ENCODE results near the gene KCNJ4.

The KCNJ4 gene

DNA sequence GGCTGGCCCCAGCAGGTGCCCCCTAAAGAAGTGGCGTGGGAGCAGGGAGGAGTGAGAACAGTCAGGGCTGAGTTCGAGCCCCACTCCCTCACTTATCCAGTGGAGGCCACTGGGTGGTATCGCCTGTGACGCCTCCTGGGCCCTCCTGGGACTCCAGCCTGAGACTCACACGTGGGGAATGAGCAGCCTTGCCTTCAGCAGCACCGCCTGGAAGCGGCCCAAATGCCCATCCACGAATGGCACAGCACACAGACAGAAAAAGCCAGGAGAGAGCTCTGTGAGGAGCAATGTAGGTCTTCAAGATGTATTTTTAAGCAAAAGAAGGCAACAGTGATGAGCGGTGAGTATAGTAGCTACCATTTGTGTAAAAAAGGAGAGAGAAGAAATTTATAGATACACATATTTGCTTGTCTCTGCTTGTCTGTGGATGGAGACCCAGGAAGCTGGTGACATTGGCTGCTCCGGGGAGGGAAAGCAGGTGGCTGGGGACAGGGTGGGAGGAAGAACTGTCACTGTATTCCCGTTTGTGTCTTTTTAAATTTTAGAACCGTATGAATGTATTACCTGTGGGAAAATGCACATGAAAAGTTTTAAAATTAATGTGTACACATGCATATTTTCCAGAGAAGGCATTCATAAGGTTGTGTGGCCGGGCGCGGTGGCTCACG is 13.2 kb downstream of the KCNJ4 start:
- no peak for DNase-seq (ENCODE audit: low spot score)
- in situ Hi-C loops (cut with MboI; ENCODE audit: low pct_unique_long_range_greater_than_20kb, low sequenced_read_pairs, unreplicated experiment): no loop called here
- TF ChIP-seq, protein P1, sequence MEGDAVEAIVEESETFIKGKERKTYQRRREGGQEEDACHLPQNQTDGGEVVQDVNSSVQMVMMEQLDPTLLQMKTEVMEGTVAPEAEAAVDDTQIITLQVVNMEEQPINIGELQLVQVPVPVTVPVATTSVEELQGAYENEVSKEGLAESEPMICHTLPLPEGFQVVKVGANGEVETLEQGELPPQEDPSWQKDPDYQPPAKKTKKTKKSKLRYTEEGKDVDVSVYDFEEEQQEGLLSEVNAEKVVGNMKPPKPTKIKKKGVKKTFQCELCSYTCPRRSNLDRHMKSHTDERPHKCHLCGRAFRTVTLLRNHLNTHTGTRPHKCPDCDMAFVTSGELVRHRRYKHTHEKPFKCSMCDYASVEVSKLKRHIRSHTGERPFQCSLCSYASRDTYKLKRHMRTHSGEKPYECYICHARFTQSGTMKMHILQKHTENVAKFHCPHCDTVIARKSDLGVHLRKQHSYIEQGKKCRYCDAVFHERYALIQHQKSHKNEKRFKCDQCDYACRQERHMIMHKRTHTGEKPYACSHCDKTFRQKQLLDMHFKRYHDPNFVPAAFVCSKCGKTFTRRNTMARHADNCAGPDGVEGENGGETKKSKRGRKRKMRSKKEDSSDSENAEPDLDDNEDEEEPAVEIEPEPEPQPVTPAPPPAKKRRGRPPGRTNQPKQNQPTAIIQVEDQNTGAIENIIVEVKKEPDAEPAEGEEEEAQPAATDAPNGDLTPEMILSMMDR (IDR thresholded peaks at IDR 0.05; ENCODE audit: extremely low read depth, insufficient read depth, missing control alignments): no peak

DNA sequence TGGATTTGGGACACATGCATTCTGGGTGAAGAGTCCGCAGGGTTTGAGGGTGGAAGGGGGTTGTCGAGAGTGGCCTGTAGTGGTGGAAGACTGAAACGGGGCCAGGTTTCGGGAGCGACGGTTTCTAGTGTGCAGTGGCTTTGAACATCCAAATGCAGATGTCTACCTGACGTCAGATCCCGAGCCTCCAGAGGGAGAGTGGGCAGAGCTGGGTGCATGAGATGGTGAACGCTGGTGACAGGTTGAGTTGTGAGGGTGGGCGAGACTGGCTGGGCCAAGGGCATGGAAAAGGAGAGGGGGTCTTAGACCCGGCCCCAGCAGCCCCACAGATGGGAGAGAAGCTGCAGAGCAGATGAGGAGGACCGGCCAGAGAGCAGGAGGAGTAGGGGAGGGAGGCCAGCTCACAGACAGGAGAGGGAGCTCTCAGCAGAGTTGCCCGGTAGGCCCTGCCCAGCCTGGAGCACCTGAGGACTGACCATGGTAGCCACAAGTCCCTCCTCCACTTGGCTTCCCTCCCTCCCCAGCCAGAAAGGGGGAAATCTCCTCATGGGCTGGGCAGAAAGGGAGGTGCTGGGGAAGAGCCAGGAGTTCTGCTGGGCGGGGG is 14.2 kb downstream of the KCNJ4 start:
- in situ Hi-C loops (cut with MboI; ENCODE audit: low pct_unique_long_range_greater_than_20kb, low sequenced_read_pairs, unreplicated experiment): no loop called here
- DNase-seq (ENCODE audit: low spot score): no peak
- TF ChIP-seq, protein P1 (IDR thresholded peaks at IDR 0.05; ENCODE audit: extremely low read depth, insufficient read depth, missing control alignments): no peak

DNA sequence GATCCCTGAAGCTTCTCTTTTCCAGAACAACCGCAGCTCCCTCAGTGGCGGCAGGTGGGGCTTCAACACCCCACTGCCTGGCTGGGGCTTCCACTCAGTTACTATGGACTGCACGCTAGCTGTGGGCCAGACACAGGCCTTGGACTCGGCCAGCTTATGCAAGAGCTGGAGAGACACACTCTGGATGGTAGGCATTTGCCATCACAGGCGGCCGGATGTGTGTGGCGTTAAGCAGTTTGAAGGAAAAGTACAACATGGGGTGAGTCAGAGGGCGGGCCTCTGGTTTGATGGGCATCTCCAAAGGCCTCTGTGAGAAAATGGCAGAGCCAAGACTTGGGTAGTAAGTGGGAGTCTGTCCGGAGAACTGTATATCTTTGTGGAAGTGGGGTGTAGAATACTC is 17.6 kb downstream of the KCNJ4 start:
- DNase-seq (ENCODE audit: low spot score): no peak
- in situ Hi-C loops (cut with MboI; ENCODE audit: low pct_unique_long_range_greater_than_20kb, low sequenced_read_pairs, unreplicated experiment): no loop called here

DNA sequence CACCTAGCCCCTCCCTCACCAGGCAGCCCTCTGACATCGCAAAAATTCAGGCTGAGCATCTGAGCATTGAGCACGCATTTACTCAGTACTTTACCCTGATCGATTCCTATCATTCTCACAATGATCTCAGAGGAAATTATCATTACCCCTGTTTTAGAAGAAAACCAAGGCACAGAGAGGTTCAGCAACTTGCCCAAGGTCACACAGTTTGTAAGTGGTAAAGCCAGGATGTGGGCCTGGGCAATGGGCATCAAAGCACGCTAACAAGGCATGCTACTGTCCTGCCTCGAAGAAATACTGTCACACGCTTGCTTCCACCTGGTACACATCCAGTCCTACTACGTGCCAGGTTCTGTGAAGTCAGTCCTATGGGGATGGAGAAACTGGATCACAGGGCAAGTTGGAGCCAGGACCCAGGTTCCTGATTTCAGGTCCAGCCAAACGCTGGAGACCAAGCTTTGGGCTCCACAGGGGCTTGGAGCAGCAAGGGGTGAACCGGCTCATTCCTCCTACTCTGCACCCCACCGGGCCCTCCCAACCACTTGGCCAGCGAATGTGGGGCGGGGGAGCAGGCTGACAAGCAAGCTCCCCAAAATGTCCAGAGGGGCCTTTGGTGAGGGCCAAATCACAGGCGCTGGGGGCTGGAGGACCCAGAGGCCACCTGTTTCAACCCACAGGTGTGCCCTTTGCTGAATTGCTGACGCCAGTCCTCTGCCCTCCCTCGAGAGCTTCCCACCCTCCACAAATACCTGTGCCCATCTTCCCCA is 18.2 kb downstream of the KCNJ4 start:
- no peak for DNase-seq (ENCODE audit: low spot score)
- TF ChIP-seq, protein P1 (IDR thresholded peaks at IDR 0.05; ENCODE audit: extremely low read depth, insufficient read depth, missing control alignments): no peak
- in situ Hi-C loops (cut with MboI; ENCODE audit: low pct_unique_long_range_greater_than_20kb, low sequenced_read_pairs, unreplicated experiment): no loop called here

More for the DNA sequence above, 17.6 kb downstream of the KCNJ4 start:
- TF ChIP-seq, protein P1 (IDR thresholded peaks at IDR 0.05; ENCODE audit: extremely low read depth, insufficient read depth, missing control alignments): no peak

DNA sequence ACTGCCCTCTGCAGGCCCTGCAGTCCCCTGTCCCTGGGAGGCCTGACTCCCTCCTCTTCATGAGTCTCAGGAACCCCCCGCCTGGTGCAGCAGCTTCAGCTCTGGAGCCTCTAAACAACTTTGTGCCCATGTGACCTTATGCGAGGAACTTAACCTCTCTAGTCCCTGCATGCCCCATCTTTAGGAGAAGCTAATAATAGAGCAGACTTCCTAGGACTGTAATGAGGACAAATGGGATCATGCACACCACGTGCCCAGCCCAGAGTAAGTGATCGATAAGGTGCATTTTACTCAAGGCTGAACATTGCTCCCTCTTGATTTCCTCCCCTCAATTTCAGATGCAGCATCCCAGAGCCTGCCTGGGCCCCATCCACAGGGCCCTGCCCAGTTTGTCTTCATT is 19.0 kb downstream of the KCNJ4 start:
- in situ Hi-C loops (cut with MboI; ENCODE audit: low pct_unique_long_range_greater_than_20kb, low sequenced_read_pairs, unreplicated experiment): no loop called here
- no peak for DNase-seq (ENCODE audit: low spot score)
- TF ChIP-seq, protein P1 (IDR thresholded peaks at IDR 0.05; ENCODE audit: extremely low read depth, insufficient read depth, missing control alignments): no peak

DNA sequence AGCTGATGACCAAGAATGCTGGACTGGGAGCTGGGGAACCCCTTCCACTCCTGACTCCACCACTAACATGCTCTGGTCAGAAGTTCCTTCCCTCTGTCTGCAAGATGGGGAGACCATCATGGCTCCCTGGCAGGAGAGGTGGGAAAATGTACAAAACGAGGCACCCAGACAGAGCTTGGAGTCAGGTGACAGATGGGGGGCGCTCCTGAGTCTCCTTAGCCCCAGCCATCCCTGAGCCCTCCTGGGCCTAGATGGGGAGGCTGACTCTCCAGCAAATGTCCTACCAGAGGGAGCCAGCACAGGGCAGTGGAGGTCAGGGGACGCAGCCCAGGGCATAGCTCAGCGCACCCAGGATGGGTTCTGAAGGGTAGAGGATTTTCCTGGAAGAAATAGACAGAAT is 20.0 kb downstream of the KCNJ4 start:
- no peak for DNase-seq (ENCODE audit: low spot score)
- in situ Hi-C loops (cut with MboI; ENCODE audit: low pct_unique_long_range_greater_than_20kb, low sequenced_read_pairs, unreplicated experiment): no loop called here
- TF ChIP-seq, protein P1 (IDR thresholded peaks at IDR 0.05; ENCODE audit: extremely low read depth, insufficient read depth, missing control alignments): no peak
